Urinary bladder (tissue), 4 donors: ENCODE measurements around the gene PAWR. TPM values are rescaled to one million over a fixed set of nuclear protein-coding genes. Genes with fewer than 3 reads are reported as not detected.
"Not testable (repeated sequence)": the region's sequence is repeated elsewhere in the genome, so short reads cannot be mapped to it uniquely, and the experiment has no call there.

Experiments used
- DNase-seq: peaks from one replicate; pipeline ENCODE4 v3.0.0-alpha.2; 2015; ENCODE audit errors: extremely low spot score
- H3K27ac ChIP-seq: one replicate; pipeline ENCODE4 v1.5.1; 2013; ENCODE audit warnings: low read depth, mild to moderate bottlenecking, moderate library complexity
- H3K36me3 ChIP-seq: one replicate; pipeline ENCODE4 v1.6.1; 2013; ENCODE audit warnings: mild to moderate bottlenecking, moderate library complexity; ENCODE audit not compliant: insufficient read depth
- H3K4me1 ChIP-seq: one replicate; pipeline ENCODE4 v1.6.1; 2013; ENCODE audit warnings: mild to moderate bottlenecking, moderate library complexity; ENCODE audit not compliant: insufficient read depth
- H3K4me3 ChIP-seq: one replicate; pipeline ENCODE4 v1.5.1; 2013; ENCODE audit warnings: low read depth, low read length
- WGBS: extraction: QIAGEN DNeasy Blood & Tissue Kit; methylation state at CpG from one replicate; pipeline ENCODE4 v1.1.7; 2013; 5-methylcytosine and 5-hydroxymethylcytosine counted together
- polyA plus RNA-seq: library from polyadenylated mRNA; stranded (reverse); fragments of 200-250 nt; gene quantifications from one replicate; pipeline ENCODE4 v1.2.3, GENCODE V29; 2013
- total RNA-seq: library from RNA; depleted of rRNA; stranded (reverse); fragments of >200 nt; gene quantifications from one replicate; pipeline ENCODE4 v1.2.3, GENCODE V29; 2014
- donor health status: healthy with polysubstance abuse.
- donor health status: healthy.

PAWR gene
- total and polyA plus RNA-seq, 2 donors: 26.3 to 117 TPM

GRCh38 chr12:79569679-79570078, 121.1 kb downstream of the PAWR start:
- no peak for DNase-seq
- Histone ChIP-seq H3K4me1 (no peaks in the 10 kb centered on the region), H3K27ac (no peak overlapping the region), H3K36me3 (no peaks in the 10 kb centered on the region), H3K4me3 (no peak overlapping the region)
- WGBS: 97% methylated on average over 3 of the region's 3 CpGs

DNA sequence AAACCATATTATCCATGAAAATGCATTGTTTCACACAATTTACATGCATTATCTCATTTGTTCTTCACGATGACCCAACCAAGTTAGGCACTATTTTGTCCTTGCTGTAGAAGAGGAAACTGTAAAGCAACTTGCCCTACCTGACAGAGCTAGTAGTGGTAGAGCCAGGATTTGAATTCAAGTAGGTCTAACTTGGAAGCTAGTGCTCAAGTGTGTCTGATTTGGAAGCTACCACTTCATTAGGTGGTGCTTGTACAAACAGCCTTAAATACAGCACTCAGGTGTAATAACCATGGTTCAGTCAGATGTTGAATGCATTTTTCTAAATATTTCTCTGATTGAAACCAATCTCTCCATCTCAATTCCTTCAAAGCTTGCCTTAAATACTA, 123.6 kb downstream of the PAWR start:
- no peak for DNase-seq
- 88% methylated on average over 1 of the region's 1 CpG for WGBS
- Histone ChIP-seq H3K27ac (peak overlapping the region; percentile 29), H3K4me3 (no peak overlapping the region), H3K36me3 (no peaks in the 10 kb centered on the region), H3K4me1 (no peaks in the 10 kb centered on the region)

GRCh38 chr12:79566452-79567174, 124.2 kb downstream of the PAWR start:
- no peaks in the 10 kb centered on the region for H3K4me1 ChIP-seq
- no peak for DNase-seq
- no peak overlapping the region for H3K27ac ChIP-seq
- H3K36me3 ChIP-seq: no peaks in the 10 kb centered on the region
- no peak overlapping the region for H3K4me3 ChIP-seq
- WGBS: 66% methylated on average over 4 of the region's 4 CpGs

- H3K4me3 ChIP-seq, H3K4me1 ChIP-seq, H3K27ac ChIP-seq, H3K36me3 ChIP-seq, DNase-seq: not testable (repeated sequence)
- WGBS: 99% methylated on average over 29 of the region's 29 CpGs
These were observed 125.9 kb downstream of the PAWR start for GRCh38 chr12:79564727-79565350.

DNA sequence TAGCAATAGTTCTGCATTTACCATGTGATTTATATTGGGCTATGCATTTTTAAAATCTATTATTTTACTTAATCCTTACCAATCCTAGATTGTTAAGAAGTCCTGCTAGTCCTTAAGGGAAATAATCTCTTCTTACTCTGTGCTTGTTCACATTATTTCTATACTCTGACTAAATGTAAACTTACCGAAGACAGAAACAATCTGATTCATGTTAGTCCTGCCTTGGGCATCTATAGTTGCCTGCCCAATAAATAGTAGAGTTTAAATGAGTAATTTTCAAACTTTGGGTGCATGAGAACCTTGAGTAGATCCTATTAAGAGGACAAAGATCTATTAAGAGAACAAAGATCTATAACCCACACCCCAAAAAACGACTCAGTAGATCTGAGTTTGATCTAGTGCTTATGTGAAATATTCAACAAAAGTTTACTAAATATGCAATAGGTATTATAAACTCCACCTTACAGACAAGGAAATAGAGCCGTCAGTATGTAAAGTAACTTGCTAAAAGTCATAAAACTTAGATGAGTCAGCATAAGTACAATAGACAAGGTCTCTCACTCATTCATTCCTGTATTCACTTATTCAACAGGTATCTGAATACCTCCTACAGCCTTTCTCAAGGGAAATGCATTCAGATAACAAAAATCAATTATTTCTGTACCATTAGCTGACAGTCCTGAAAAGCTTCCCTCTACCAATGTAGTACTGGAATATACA, 127.6 kb downstream of the PAWR start:
- no peak for DNase-seq

GRCh38 chr12:79561401-79562132, 129.2 kb downstream of the PAWR start:
- Histone ChIP-seq H3K4me1 (no peaks in the 10 kb centered on the region), H3K36me3 (no peaks in the 10 kb centered on the region), H3K4me3 (no peak overlapping the region), H3K27ac (no peak overlapping the region)
- 96% methylated on average over 35 of the region's 35 CpGs for WGBS
- DNase-seq: no peak

More for the DNA sequence above, 127.6 kb downstream of the PAWR start:
- Histone ChIP-seq H3K27ac (no peak overlapping the region), H3K4me3 (no peak overlapping the region), H3K36me3 (no peaks in the 10 kb centered on the region), H3K4me1 (no peaks in the 10 kb centered on the region)
- WGBS: 75% methylated on average over 3 of the region's 3 CpGs

DNA sequence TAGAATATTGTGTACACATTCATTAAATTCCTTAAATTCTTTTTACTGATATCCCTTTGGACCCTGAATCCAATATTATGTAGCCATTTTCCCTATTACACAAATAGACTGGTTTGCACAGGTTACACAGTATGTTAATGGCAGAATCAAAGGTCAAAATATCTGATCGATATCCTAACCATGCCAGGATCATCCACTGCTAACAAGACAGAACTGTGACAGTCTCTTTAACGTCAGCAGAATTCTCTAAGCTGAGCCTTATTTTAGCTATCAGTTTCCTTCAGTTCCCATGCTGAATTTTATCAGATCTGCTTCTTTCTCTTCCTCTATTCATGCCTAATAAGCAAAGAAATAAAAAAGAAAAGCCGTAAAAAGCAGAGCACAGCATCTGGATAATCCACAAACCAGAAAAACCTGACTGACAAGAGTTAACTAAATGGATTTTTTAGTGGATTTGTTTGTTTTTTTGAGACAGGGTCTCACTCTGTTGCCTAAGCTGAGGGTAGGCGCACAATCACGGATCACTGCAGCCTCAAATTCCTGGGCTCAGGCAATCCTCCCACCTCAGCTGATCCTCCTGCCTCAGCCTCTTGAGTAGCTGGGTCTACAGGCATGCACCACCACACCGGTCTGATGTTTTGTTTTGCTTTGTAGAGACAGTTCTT, 130.4 kb downstream of the PAWR start:
- WGBS: 64% methylated on average over 6 of the region's 6 CpGs
- Histone ChIP-seq H3K4me1 (no peaks in the 10 kb centered on the region), H3K36me3 (no peaks in the 10 kb centered on the region), H3K4me3 (no peak overlapping the region), H3K27ac (no peak overlapping the region)
- no peak for DNase-seq

DNA sequence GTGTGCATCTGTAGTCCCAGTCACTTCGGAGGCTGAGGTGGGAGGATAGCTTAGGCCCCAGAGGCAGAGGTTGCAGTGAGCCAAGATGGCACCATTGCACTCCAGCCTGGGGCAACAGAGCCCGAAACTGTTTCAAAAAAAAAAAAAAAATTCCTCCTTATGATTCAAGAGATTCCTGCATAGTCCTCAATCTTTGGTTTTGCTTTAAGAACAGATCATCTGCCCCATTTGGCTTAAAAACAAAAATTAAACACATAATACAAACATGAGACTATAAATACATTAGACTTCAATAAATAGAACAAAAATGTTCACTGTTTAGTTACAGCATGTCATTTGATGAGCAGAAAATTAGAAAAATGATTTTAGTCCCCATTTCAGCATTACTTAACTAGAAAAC, 131.2 kb downstream of the PAWR start:
- 69% methylated on average over 2 of the region's 2 CpGs for WGBS
- H3K4me1 ChIP-seq: no peaks in the 10 kb centered on the region
- no peak overlapping the region for H3K4me3 ChIP-seq
- H3K27ac ChIP-seq: no peak overlapping the region
- no peaks in the 10 kb centered on the region for H3K36me3 ChIP-seq
- no peak for DNase-seq

GRCh38 chr12:79558924-79559469, 131.8 kb downstream of the PAWR start:
- WGBS: 48% methylated on average over 5 of the region's 5 CpGs
- no peak for DNase-seq
- no peak overlapping the region for H3K4me3 ChIP-seq
- no peaks in the 10 kb centered on the region for H3K4me1 ChIP-seq
- no peak overlapping the region for H3K27ac ChIP-seq
- no peaks in the 10 kb centered on the region for H3K36me3 ChIP-seq

DNA sequence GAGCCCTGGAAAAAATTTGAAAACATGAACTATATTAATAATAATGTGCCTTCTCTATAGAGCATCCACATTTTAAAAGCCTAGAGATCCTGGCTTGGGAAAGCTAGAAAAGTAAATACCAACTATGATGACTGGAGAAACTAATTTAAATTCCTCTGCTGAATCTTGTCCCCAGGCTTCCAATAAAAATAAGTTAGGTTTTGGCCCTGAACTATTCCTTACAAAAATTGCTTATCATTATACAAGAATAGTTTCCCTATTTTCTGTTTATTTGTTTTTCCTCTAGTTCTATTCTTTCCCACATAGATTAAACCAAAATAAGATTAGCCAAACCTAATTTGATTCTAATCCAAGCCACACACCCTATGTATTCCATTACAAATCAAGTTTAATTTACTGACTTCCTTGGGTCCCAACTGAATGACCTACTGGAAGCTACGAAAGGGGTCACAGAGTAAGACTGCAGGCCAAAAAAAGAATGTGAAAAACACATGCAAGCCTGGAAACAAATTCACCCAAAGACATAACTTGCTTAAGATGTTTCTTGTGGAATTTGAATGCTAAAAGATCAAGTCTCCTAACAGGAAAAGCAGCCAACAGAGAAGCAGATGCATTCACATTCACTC, 133.0 kb downstream of the PAWR start:
- peak overlapping the region; percentile 6 for H3K27ac ChIP-seq
- DNase-seq: peak; percentile 37
- no peaks in the 10 kb centered on the region for H3K36me3 ChIP-seq
- WGBS: 44% methylated on average over 1 of the region's 1 CpG
- no peaks in the 10 kb centered on the region for H3K4me1 ChIP-seq
- H3K4me3 ChIP-seq: no peak overlapping the region

- Histone ChIP-seq H3K27ac (no peak overlapping the region), H3K4me1 (no peaks in the 10 kb centered on the region), H3K36me3 (no peaks in the 10 kb centered on the region), H3K4me3 (no peak overlapping the region)
- peak; percentile 28 for DNase-seq
- 21% methylated on average over 3 of the region's 3 CpGs for WGBS
These were observed 135.5 kb downstream of the PAWR start for GRCh38 chr12:79555028-79555925.
